KMS-11 (cell line): Measurements from ENCODE around the gene LCAT.
"Not testable (repeated sequence)": the region's sequence is repeated elsewhere in the genome, so short reads cannot be mapped to it uniquely, and the experiment has no call there.

Experiments
- H2AFZ ChIP-seq: fragments of 200-600 bp; sonication (generic); 2 replicates; pipeline ENCODE4 v1.6.1; 2016; ENCODE audit warnings: antibody characterized with exemption, mixed run types, low read depth
- H3K27ac ChIP-seq: fragments of 200-600 bp; sonication (generic); 2 replicates; pipeline ENCODE4 v1.6.1; 2016; ENCODE audit warnings: mild to moderate bottlenecking, mixed run types
- H3K27me3 ChIP-seq: fragments of 200-600 bp; sonication (generic); 2 replicates; pipeline ENCODE4 v1.6.1; 2017; ENCODE audit warnings: mild to moderate bottlenecking, low read depth, mixed run types, moderate library complexity; ENCODE audit not compliant: insufficient read depth
- H3K36me3 ChIP-seq: fragments of 200-600 bp; sonication (generic); 2 replicates; pipeline ENCODE4 v1.6.1; 2017; ENCODE audit warnings: mild to moderate bottlenecking, mixed run types; ENCODE audit not compliant: insufficient read depth
- H3K4me1 ChIP-seq: fragments of 200-600 bp; sonication (generic); 2 replicates; pipeline ENCODE4 v1.6.1; 2016; ENCODE audit warnings: mild to moderate bottlenecking, low read depth, mixed run types; ENCODE audit not compliant: poor library complexity, severe bottlenecking
- H3K4me2 ChIP-seq: fragments of 200-600 bp; sonication (generic); 2 replicates; pipeline ENCODE4 v1.7.0; 2016; ENCODE audit warnings: mild to moderate bottlenecking, mixed run types
- H3K4me3 ChIP-seq: fragments of 200-600 bp; sonication (generic); IDR thresholded peaks from 2 replicates; pipeline ENCODE4 v1.6.1; 2017; ENCODE audit warnings: low read depth, low read length, mixed read lengths; ENCODE audit not compliant: insufficient read depth
- H3K79me2 ChIP-seq: fragments of 200-600 bp; sonication (generic); 2 replicates; pipeline ENCODE4 v1.6.1; 2016; ENCODE audit warnings: low read depth, mixed run types; ENCODE audit not compliant: insufficient read depth
- H3K9ac ChIP-seq: fragments of 200-600 bp; sonication (generic); 2 replicates; pipeline ENCODE4 v1.6.1; 2016; ENCODE audit warnings: mild to moderate bottlenecking, mixed run types
- H4K20me1 ChIP-seq: fragments of 200-600 bp; sonication (generic); 2 replicates; pipeline ENCODE4 v1.6.1; 2016; ENCODE audit warnings: mild to moderate bottlenecking, mixed run types; ENCODE audit not compliant: insufficient read depth
- TF ChIP-seq, protein P1 (sequence below): fragments of 200-600 bp; sonication (generic); conservative IDR thresholded peaks from 2 replicates; pipeline ENCODE4 v1.6.1; 2017; ENCODE audit warnings: low read depth, mild to moderate bottlenecking, antibody characterized with exemption, low read length, moderate library complexity, mixed read lengths

The LCAT gene

DNA sequence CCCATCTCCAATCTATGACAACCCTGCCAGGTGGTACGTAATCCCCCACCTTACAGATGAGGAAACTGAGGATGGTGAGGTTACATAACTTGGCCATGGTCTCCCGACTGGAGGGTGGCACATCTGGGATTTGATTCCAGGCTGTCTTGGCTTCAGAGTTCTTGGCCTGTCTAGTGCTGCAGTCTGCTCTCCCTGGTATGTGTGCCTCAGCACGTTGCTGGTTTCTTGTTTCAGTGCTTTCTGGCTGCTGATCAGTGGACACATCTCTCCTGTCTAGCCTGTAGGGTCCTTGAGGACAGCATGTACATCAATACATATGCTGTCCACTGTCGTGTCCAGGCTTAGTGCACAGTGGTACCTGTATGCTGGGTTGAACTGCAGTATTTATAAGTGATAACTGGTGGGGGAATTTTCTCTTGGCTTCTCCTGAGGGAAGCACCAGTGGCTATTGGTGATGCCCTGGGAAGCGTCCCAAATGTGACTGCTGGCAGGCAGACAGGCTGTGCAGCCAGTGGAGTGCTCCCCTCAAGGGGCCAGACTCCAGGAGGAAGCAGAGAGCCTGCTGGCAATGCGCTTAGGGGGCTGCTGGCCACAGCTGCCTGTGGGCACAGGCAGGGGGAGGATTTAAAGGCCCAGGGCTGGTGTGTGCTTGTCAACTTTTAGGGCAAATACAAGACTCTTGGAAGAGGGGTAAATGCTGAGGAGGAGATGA, 26.6 kb downstream of the LCAT start:
- no peaks in the 10 kb centered on the region for H3K4me1 ChIP-seq
- H3K79me2 ChIP-seq: 0 out of 2 replicates have a peak, but pooled peaks cover 6% of the 10 kb centered on the region
- H3K4me2 ChIP-seq: no peak overlapping the region
- no peaks in the 10 kb centered on the region for H3K36me3 ChIP-seq
- no peak overlapping the region for H3K27ac ChIP-seq
- no peaks in the 10 kb centered on the region for H3K27me3 ChIP-seq
- no peak overlapping the region for H3K9ac ChIP-seq
- H3K4me3 ChIP-seq: no peak overlapping the region
- H4K20me1 ChIP-seq: no peaks in the 10 kb centered on the region
- H2AFZ ChIP-seq: no peak overlapping the region
- TF ChIP-seq, protein P1, sequence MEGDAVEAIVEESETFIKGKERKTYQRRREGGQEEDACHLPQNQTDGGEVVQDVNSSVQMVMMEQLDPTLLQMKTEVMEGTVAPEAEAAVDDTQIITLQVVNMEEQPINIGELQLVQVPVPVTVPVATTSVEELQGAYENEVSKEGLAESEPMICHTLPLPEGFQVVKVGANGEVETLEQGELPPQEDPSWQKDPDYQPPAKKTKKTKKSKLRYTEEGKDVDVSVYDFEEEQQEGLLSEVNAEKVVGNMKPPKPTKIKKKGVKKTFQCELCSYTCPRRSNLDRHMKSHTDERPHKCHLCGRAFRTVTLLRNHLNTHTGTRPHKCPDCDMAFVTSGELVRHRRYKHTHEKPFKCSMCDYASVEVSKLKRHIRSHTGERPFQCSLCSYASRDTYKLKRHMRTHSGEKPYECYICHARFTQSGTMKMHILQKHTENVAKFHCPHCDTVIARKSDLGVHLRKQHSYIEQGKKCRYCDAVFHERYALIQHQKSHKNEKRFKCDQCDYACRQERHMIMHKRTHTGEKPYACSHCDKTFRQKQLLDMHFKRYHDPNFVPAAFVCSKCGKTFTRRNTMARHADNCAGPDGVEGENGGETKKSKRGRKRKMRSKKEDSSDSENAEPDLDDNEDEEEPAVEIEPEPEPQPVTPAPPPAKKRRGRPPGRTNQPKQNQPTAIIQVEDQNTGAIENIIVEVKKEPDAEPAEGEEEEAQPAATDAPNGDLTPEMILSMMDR: no peak

DNA sequence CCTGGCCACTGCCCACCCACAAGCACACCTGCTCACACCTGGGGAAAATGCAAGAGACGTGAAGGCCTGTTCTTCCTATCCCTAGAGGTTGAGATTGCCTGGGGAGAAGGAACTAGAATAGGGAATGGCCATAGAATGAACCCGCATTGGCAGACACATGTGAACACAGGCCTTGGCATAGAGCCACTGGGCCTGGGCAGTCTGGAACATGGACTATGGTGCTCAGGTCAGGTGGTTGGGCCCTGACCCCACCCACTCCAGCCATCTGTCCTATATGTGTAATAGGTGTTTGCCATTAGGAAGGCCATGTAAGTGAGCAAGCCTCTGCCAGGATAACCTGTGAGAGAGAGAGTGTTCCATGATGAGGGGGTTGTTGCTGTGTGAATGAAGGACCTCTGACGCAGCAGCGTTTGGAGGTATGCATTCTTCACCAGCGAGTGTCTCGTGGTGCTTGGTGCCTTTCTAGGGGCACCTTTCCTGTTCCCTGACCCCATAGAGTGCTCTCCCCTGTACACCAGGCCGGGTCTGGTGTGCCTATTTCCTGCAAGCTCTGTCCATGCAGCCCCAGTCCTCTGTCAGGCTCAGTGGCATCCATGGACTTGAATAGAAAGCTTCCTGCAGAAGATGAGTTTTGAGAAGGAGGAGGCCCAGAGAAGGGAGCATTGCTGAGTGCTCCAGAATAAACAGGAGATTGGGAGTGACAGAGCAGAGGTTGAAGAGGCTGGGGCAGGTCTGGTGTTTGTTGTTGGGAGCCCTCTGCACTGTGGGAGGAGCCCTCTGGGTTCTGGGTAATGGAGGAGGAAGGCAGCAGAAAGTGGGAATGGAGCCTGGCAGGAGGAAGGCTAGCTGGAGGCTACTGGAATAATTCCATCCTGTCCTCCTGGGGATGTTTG, 27.8 kb downstream of the LCAT start:
- H3K27me3 ChIP-seq: no peaks in the 10 kb centered on the region
- H2AFZ ChIP-seq: no peak overlapping the region
- no peaks in the 10 kb centered on the region for H4K20me1 ChIP-seq
- H3K4me1 ChIP-seq: no peaks in the 10 kb centered on the region
- H3K36me3 ChIP-seq: no peaks in the 10 kb centered on the region
- H3K27ac ChIP-seq: no peak overlapping the region
- TF ChIP-seq, protein P1: no peak
- 0 out of 2 replicates have a peak, but pooled peaks cover 6% of the 10 kb centered on the region for H3K79me2 ChIP-seq
- no peak overlapping the region for H3K4me2 ChIP-seq
- no peak overlapping the region for H3K9ac ChIP-seq
- no peak overlapping the region for H3K4me3 ChIP-seq

DNA sequence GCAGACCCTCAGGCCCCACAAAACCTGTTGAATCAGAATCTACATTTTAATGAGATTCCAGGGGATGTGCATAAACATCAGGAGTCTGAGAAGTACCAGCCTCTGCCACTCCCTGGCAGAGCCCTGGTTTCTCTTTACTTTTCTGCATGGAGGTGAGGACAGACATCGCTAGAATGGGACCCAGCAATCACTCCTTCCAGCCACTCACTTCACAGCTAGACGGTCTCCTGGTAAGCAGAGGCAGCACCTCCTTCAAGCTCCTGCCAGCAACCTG, 28.5 kb downstream of the LCAT start:
- H3K79me2 ChIP-seq, H3K4me1 ChIP-seq, H3K27ac ChIP-seq, H3K9ac ChIP-seq, H3K4me2 ChIP-seq, H2AFZ ChIP-seq, H3K27me3 ChIP-seq, H3K4me3 ChIP-seq, H4K20me1 ChIP-seq, H3K36me3 ChIP-seq: not testable (repeated sequence)

DNA sequence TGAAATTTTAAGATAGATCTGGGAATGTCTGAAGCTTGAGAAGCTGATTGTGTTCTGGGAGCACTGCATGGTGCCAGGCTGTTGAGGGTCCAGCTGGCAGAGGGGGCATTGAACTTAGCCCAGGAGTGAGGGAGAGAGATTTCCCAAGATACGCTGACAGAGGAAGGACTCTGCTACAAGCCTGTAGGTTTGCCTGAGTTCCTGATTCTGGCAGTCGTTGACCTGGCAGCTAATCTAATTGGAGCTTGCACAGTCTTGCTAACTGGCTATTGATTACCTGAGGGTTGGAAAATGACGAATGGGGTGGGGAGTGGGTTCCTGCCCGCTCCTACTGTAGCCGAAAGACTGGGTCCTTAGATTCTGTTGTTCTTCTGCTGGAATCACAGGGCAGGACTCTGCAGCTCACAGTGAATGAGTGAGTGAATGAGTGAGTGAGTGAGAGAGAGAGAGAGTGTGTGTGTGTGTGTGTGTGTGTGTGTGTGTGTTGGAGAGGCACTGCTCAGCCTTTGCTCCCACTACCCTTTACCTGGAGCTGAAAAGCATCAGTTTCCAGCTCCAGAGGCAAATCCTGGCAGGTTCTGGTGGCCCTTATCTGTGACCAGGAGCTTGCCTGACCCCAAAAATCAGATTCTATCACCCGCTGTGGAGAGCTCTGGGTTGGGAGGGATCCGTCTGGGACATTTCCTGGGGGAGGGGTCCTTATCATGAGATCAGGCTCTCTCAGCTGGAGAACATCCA, 29.0 kb downstream of the LCAT start:
- TF ChIP-seq, protein P1: no peak
- H2AFZ ChIP-seq: no peak overlapping the region
- H3K27me3 ChIP-seq: no peaks in the 10 kb centered on the region
- H3K4me1 ChIP-seq: peaks cover 6% of the 10 kb centered on the region
- no peaks in the 10 kb centered on the region for H3K36me3 ChIP-seq
- no peak overlapping the region for H3K9ac ChIP-seq
- 0 out of 2 replicates have a peak, but pooled peaks cover 6% of the 10 kb centered on the region for H3K79me2 ChIP-seq
- no peak overlapping the region for H3K4me3 ChIP-seq
- H3K27ac ChIP-seq: no peak overlapping the region
- H4K20me1 ChIP-seq: no peaks in the 10 kb centered on the region
- no peak overlapping the region for H3K4me2 ChIP-seq
